WTC11 (cell line): ENCODE measurements around the gene VGF. TPM values are rescaled to one million over a fixed set of nuclear protein-coding genes. Genes with fewer than 3 reads are reported as not detected.

Experiments
- ATAC-seq: fragments of 200-7000 bp; cut with Tn5 transposase; 2 replicates; pipeline ENCODE4 v1.10.0; 2021; ENCODE audit warnings: mild to moderate bottlenecking, moderate library complexity
- CTCF ChIA-PET: fragments of 300-600 bp; sonication (Branson Sonifier 250); formaldehyde crosslinking; loops from one replicate; lab custom pipeline; 2021; ENCODE audit warnings: antibody characterized with exemption; lab: Charles Lee
- POLR2A ChIA-PET: fragments of 350-600 bp; sonication (Branson Sonifier 250); formaldehyde crosslinking; loops from one replicate; lab custom pipeline; 2021; ENCODE audit warnings: antibody characterized with exemption; lab: Charles Lee
- DNase-seq: peaks from one replicate; pipeline ENCODE4 v3.0.0; 2021; ENCODE audit warnings: low spot score
- H3K27ac Mint-ChIP-seq: 2 replicates; pipeline ENCODE4 v1.8.0; 2021; ENCODE audit warnings: mixed read lengths
- H3K27me3 Mint-ChIP-seq: 2 replicates; pipeline ENCODE4 v1.8.0; 2021; ENCODE audit warnings: low read depth, mild to moderate bottlenecking, moderate library complexity, mixed read lengths
- H3K36me3 Mint-ChIP-seq: 2 replicates; pipeline ENCODE4 v1.8.0; 2021; ENCODE audit warnings: mixed read lengths
- H3K4me1 Mint-ChIP-seq: 2 replicates; pipeline ENCODE4 v1.8.0; 2022; ENCODE audit warnings: mixed read lengths
- H3K4me3 Mint-ChIP-seq: 2 replicates; pipeline ENCODE4 v1.8.0; 2021; ENCODE audit warnings: mild to moderate bottlenecking, moderate library complexity, mixed read lengths
- H3K9me3 Mint-ChIP-seq: 2 replicates; pipeline ENCODE4 v1.8.0; 2021; ENCODE audit warnings: mixed read lengths
- AFF4 ChIP-seq: sonication (generic); formaldehyde crosslinking; IDR thresholded peaks from 2 replicates; pipeline ENCODE4 v1.8.1; 2023; ENCODE audit warnings: mild to moderate bottlenecking, missing genetic modification reagents, borderline replicate concordance
- ATF3 ChIP-seq: sonication (generic); formaldehyde crosslinking; conservative IDR thresholded peaks from 2 replicates; pipeline ENCODE4 v1.8.1; 2022; ENCODE audit warnings: mild to moderate bottlenecking, missing genetic modification reagents
- ATF6 ChIP-seq: sonication (generic); formaldehyde crosslinking; IDR thresholded peaks from 2 replicates; pipeline ENCODE4 v1.8.1; 2023; ENCODE audit warnings: mild to moderate bottlenecking, missing genetic modification reagents
- E2F5 ChIP-seq: sonication (generic); formaldehyde crosslinking; IDR thresholded peaks from 2 replicates; pipeline ENCODE4 v1.8.1; 2022; ENCODE audit warnings: mild to moderate bottlenecking, moderate library complexity, missing genetic modification reagents
- ELF4 ChIP-seq: sonication (generic); formaldehyde crosslinking; IDR thresholded peaks from 2 replicates; pipeline ENCODE4 v1.8.1; 2022; ENCODE audit warnings: low read depth, mild to moderate bottlenecking, moderate library complexity, missing genetic modification reagents
- FOXP1 ChIP-seq: sonication (generic); formaldehyde crosslinking; IDR thresholded peaks from 2 replicates; pipeline ENCODE4 v1.8.0; 2022; ENCODE audit warnings: missing genetic modification reagents, mild to moderate bottlenecking, moderate library complexity, borderline replicate concordance
- HMGA2 ChIP-seq: fragments of 250-450 bp; sonication (Bioruptor Pico); IDR thresholded peaks from 2 replicates; pipeline ENCODE4 v1.4.0; 2021; ENCODE audit warnings: mild to moderate bottlenecking, moderate library complexity
- MXD4 ChIP-seq: fragments of 250-450 bp; sonication (Bioruptor Pico); IDR thresholded peaks from 2 replicates; pipeline ENCODE4 v1.8.0; 2021; ENCODE audit warnings: mild to moderate bottlenecking, moderate library complexity, borderline replicate concordance
- NFYB ChIP-seq: sonication (generic); formaldehyde crosslinking; conservative IDR thresholded peaks from 2 replicates; pipeline ENCODE4 v1.8.0; 2022; ENCODE audit warnings: low read depth, missing genetic modification reagents
- NR3C1 ChIP-seq: sonication (generic); formaldehyde crosslinking; conservative IDR thresholded peaks from 2 replicates; pipeline ENCODE4 v1.8.1; 2023; ENCODE audit warnings: low read depth, mild to moderate bottlenecking, missing genetic modification reagents
- ZBTB43 ChIP-seq: sonication (generic); formaldehyde crosslinking; IDR thresholded peaks from 2 replicates; pipeline ENCODE4 v1.8.1; 2023; ENCODE audit warnings: mild to moderate bottlenecking, missing genetic modification reagents
- ZNF121 ChIP-seq: sonication (generic); formaldehyde crosslinking; IDR thresholded peaks from 2 replicates; pipeline ENCODE4 v1.8.0; 2023; ENCODE audit warnings: missing genetic modification reagents
- ZNF232 ChIP-seq: sonication (generic); formaldehyde crosslinking; IDR thresholded peaks from 2 replicates; pipeline ENCODE4 v1.8.0; 2022; ENCODE audit warnings: mild to moderate bottlenecking, missing genetic modification reagents
- ZNF281 ChIP-seq: sonication (generic); formaldehyde crosslinking; IDR thresholded peaks from 2 replicates; pipeline ENCODE4 v1.8.0; 2023; ENCODE audit warnings: mild to moderate bottlenecking, missing genetic modification reagents
- ZNF416 ChIP-seq: fragments of 250-450 bp; sonication (Bioruptor Pico); IDR thresholded peaks from 2 replicates; pipeline ENCODE4 v1.9.0; 2021; ENCODE audit warnings: mild to moderate bottlenecking, inconsistent platforms
- ZNF423 ChIP-seq: fragments of 250-450 bp; sonication (Bioruptor Pico); IDR thresholded peaks from 2 replicates; pipeline ENCODE4 v2.1.2; 2022; ENCODE audit warnings: mild to moderate bottlenecking, moderate library complexity
- total RNA-seq: library from RNA; stranded (reverse); gene quantifications from 3 replicates; pipeline ENCODE4 v1.2.3, GENCODE V29; 2021

The VGF gene
- total RNA-seq, 1 experiment from 2014 or later, result 5.2 TPM

GRCh38 chr7:101198476-101198875 lies 33.1 kb upstream of the VGF start (continued):
- TF ChIP-seq ZNF416 (CRISPR knock-in tag) (no peak), AFF4 (CRISPR knock-in tag) (no peak), ELF4 (CRISPR knock-in tag) (no peak), ATF6 (no peak)
- TF ChIP-seq, all 79 proteins: peak for 0

GRCh38 chr7:101197991-101198390 lies 32.6 kb upstream of the VGF start:
- Mint-ChIP-seq H3K27me3 (peaks cover 15% of the 10 kb centered on the region), H3K4me3 (no peak overlapping the region), H3K9me3 (no peaks in the 10 kb centered on the region), H3K36me3 (no peaks in the 10 kb centered on the region), H3K27ac (no peak overlapping the region), H3K4me1 (peaks cover 28% of the 10 kb centered on the region)
- DNase-seq (no peak), ATAC-seq (no peak)
- CTCF ChIA-PET, result no interaction called here
- peak; percentile 45; the same call in 1 of the 2 replicates for TF ChIP-seq FOXP1 (CRISPR knock-in tag)
- TF ChIP-seq ZNF281 (CRISPR knock-in tag), result no peak
- POLR2A ChIA-PET, result no interaction called here

- Mint-ChIP-seq H3K27ac (no peak overlapping the region), H3K36me3 (no peaks in the 10 kb centered on the region), H3K27me3 (no peaks in the 10 kb centered on the region; the same call in 1 of the 2 replicates), H3K9me3 (no peaks in the 10 kb centered on the region), H3K4me1 (peaks cover 13% of the 10 kb centered on the region), H3K4me3 (no peak overlapping the region)
- TF ChIP-seq ATF3 (CRISPR knock-in tag) (no peak), HMGA2 (CRISPR knock-in tag) (no peak), MXD4 (CRISPR knock-in tag) (no peak), ZBTB43 (CRISPR knock-in tag) (no peak), NFYB (CRISPR knock-in tag) (no peak), E2F5 (CRISPR knock-in tag) (no peak), ZNF416 (CRISPR knock-in tag) (no peak), ZNF121 (CRISPR knock-in tag) (no peak), ZNF423 (CRISPR knock-in tag) (no peak), ZNF232 (CRISPR knock-in tag) (no peak), NR3C1 (CRISPR knock-in tag) (no peak)
- no peak for DNase-seq
- ChIA-PET CTCF (interaction anchor here (1.6 to 8.0 kb wide), 3 partner anchors 22 to 87 kb away, joined by 7 to 217 read pairs (median 16); no protein-coding TSS in a partner anchor), POLR2A (interaction anchor here (0.6 kb wide), 1 partner anchor 112 kb away, joined by 3 read pairs; no protein-coding TSS in a partner anchor)
- no peak for ATAC-seq
Measured at GRCh38 chr7:101195884-101196283, 30.5 kb upstream of the VGF start.
